Right kidney (tissue), 1 donor: ENCODE data around the gene GALNT17.
A peak's percentile ranks its signal among the peaks of the same experiment; 100 is the strongest.
"Not testable (repeated sequence)": the region's sequence is repeated elsewhere in the genome, so short reads cannot be mapped to it uniquely, and the experiment has no call there.

Experiments used
- DNase-seq: peaks from one replicate; pipeline ENCODE4 v3.0.0-alpha.2; 2016

The GALNT17 gene

GRCh38 chr7:71696511-71696910 is 564.6 kb downstream of the GALNT17 start:
- DNase-seq, result no peak

GRCh38 chr7:71697400-71697799 is 565.5 kb downstream of the GALNT17 start:
- no peak for DNase-seq

- DNase-seq, result no peak
Observed at GRCh38 chr7:71705217-71705616, 573.3 kb downstream of the GALNT17 start.

GRCh38 chr7:71705901-71706596 is 574.1 kb downstream of the GALNT17 start:
- DNase-seq, result no peak

GRCh38 chr7:71706597-71706975 is 574.6 kb downstream of the GALNT17 start:
- no peak for DNase-seq

GRCh38 chr7:71707041-71707440 is 575.1 kb downstream of the GALNT17 start:
- DNase-seq, result no peak

- no peak for DNase-seq
Observed at GRCh38 chr7:71708710-71709109, 576.8 kb downstream of the GALNT17 start.

- no peak for DNase-seq
Observed at GRCh38 chr7:71710442-71710841, 578.5 kb downstream of the GALNT17 start.

GRCh38 chr7:71712653-71713180 is 580.8 kb downstream of the GALNT17 start:
- DNase-seq, result no peak

- no peak for DNase-seq
Observed at GRCh38 chr7:71716690-71717089, 584.7 kb downstream of the GALNT17 start.

GRCh38 chr7:71718563-71718962 is 586.6 kb downstream of the GALNT17 start:
- no peak for DNase-seq

- DNase-seq, result no peak
Observed at GRCh38 chr7:71721742-71722141, 589.8 kb downstream of the GALNT17 start.

GRCh38 chr7:71723859-71724258 is 591.9 kb downstream of the GALNT17 start:
- no peak for DNase-seq

GRCh38 chr7:71727347-71727746 is 595.4 kb downstream of the GALNT17 start:
- no peak for DNase-seq

- DNase-seq, result no peak
Observed at GRCh38 chr7:71731740-71732139, 599.8 kb downstream of the GALNT17 start.

GRCh38 chr7:71733107-71733870 is 601.3 kb downstream of the GALNT17 start:
- peak; percentile 80 for DNase-seq

- DNase-seq, result peak; percentile 64
Observed at GRCh38 chr7:71735961-71736556, 604.1 kb downstream of the GALNT17 start.

- not testable (repeated sequence) for DNase-seq
Observed at GRCh38 chr7:71737931-71738540, 606.1 kb downstream of the GALNT17 start.

- DNase-seq, result no peak
Observed at GRCh38 chr7:71739520-71740173, 607.7 kb downstream of the GALNT17 start.

- no peak for DNase-seq
Observed at GRCh38 chr7:71740174-71740560, 608.2 kb downstream of the GALNT17 start.

GRCh38 chr7:71746006-71746405 is 614.1 kb downstream of the GALNT17 start:
- no peak for DNase-seq

GRCh38 chr7:71750290-71750689 is 618.3 kb downstream of the GALNT17 start:
- DNase-seq, result no peak
